Right lobe of liver (tissue), 6 donors: ENCODE measurements around the gene TTI1. TPM values are rescaled to one million over a fixed set of nuclear protein-coding genes. Genes with fewer than 3 reads are reported as not detected.
"Not testable (repeated sequence)": the region's sequence is repeated elsewhere in the genome, so short reads cannot be mapped to it uniquely, and the experiment has no call there.

ENCODE experiments used
- ATAC-seq, 4 donors: fragments of 200-7000 bp; cut with Tn5 transposase; one replicate each; pipeline ENCODE4 v1.9.1; 2020; ENCODE audit warnings: mild to moderate bottlenecking in 4 of 4, moderate library complexity in 4 of 4
- DNase-seq, 3 donors: peaks; one replicate each; pipeline ENCODE4 v3.0.0-alpha.2; 2020
- H3K27ac ChIP-seq, 3 donors: fragments of 200-600 bp; one replicate each; pipeline ENCODE4 v1.8.0; 2022
- H3K27me3 ChIP-seq, 2 donors: fragments of 200-600 bp; one replicate each; pipeline ENCODE4 v1.8.0; 2022
- H3K36me3 ChIP-seq, 4 donors: fragments of 200-600 bp; sonication (generic) in 1 of 4; one replicate each; pipeline versions ENCODE4 v1.5.1 to v1.8.0; 2017 to 2022; ENCODE audit warnings: control low read depth in 1 of 4
- H3K4me1 ChIP-seq, 4 donors: fragments of 200-600 bp; sonication (generic) in 1 of 4; one replicate each; pipeline versions ENCODE4 v1.5.1 to v1.8.0; 2017 to 2022; ENCODE audit warnings: control low read depth in 1 of 4
- H3K4me3 ChIP-seq, 3 donors: fragments of 200-600 bp; one replicate each; pipeline ENCODE4 v1.8.0; 2022
- H3K9me3 ChIP-seq, 4 donors: fragments of 200-600 bp; sonication (generic) in 1 of 4; one replicate each; pipeline versions ENCODE4 v1.5.1 to v1.8.0; 2017 to 2022; ENCODE audit warnings: control low read depth in 1 of 4
- CTCF ChIP-seq, 4 donors: fragments of 200-600 bp in 3 of 4; fragments of 450-650 bp in 1 of 4; IDR thresholded peaks; one replicate each; pipeline versions ENCODE4 v1.5.1 to v1.8.0; 2016 to 2022; ENCODE audit warnings: antibody characterized with exemption in 4 of 4, mild to moderate bottlenecking in 2 of 4
- POLR2A ChIP-seq: fragments of 450-650 bp; IDR thresholded peaks from one replicate; pipeline ENCODE4 v1.6.1; 2017; ENCODE audit warnings: antibody characterized with exemption, mild to moderate bottlenecking
- WGBS: methylation state at CpG from one replicate; pipeline ENCODE4 v1.1.6; 2018; ENCODE audit warnings: low coverage, low lambda C conversion rate; ENCODE audit not compliant: insufficient coverage; ENCODE audit errors: missing lambda C conversion rate; 5-methylcytosine and 5-hydroxymethylcytosine counted together
- intact Hi-C, 2 donors: fragments of 100-400 bp; cut with DNase I; formaldehyde crosslinking; loops; one replicate each; pipeline versions ENCODE4 v1.11.2 to v1.14.1; 2022
- total RNA-seq, 6 experiments: library from RNA; depleted of rRNA in 2 of 6; stranded (reverse); fragments of >200 nt in 2 of 6; fragmentation: NEBNext Ultra II Directional in 3 of 6; extraction: Animal tissue kit (Norgen Biotek cat#: 25700) in 3 of 6; gene quantifications; one replicate each; pipeline versions ENCODE4 v1.1.0 to v1.2.4, GENCODE V29; 2016 to 2023
- donor health status: DM: no; HTN: yes; CAD: no.
- donor health status: DM: no; HTN: no; CAD: no.
- donor health status: DM: no; HTN: no; CAD: no.
- donor health status: DM: no; HTN: yes; CAD: no.
- donor health status: DM: no; HTN: yes; CAD: no.

TTI1 gene
- total RNA-seq, 6 experiments from 2014 or later = 8.6 to 14.3 (median 11.3) TPM

- H3K4me1 ChIP-seq = peaks cover 0 to 2% (median 0%) of the 10 kb centered on the region in 4 donors
- 65% methylated on average over 2 of the region's 2 CpGs for WGBS
- no peaks in the 10 kb centered on the region for H3K9me3 ChIP-seq
- TF ChIP-seq POLR2A = no peak
- TF ChIP-seq CTCF (IDR thresholded peaks at IDR 0.05) = no peak
- intact Hi-C loops = no loop called here
- H3K27me3 ChIP-seq = no peaks in the 10 kb centered on the region
- DNase-seq = no peak
- peaks cover 0 to 32% (median 9%) of the 10 kb centered on the region in 4 donors for H3K36me3 ChIP-seq
- H3K4me3 ChIP-seq = no peak overlapping the region
- no peak overlapping the region for H3K27ac ChIP-seq
- ATAC-seq = no peak
These were observed 19.4 kb downstream of the TTI1 start for GRCh38 chr20:38013887-38014286.

- intact Hi-C loops = no loop called here
- no peaks in the 10 kb centered on the region for H3K9me3 ChIP-seq
- 98% methylated on average over 8 of the region's 8 CpGs for WGBS
- no peak overlapping the region for H3K4me3 ChIP-seq
- H3K36me3 ChIP-seq = peaks cover 0 to 28% (median 6%) of the 10 kb centered on the region in 4 donors
- ATAC-seq = no peak
- no peaks in the 10 kb centered on the region for H3K4me1 ChIP-seq
- no peak for TF ChIP-seq POLR2A
- H3K27ac ChIP-seq = no peak overlapping the region
- DNase-seq = no peak
- no peaks in the 10 kb centered on the region for H3K27me3 ChIP-seq
These were observed 20.9 kb downstream of the TTI1 start for GRCh38 chr20:38012332-38012731.

GRCh38 chr20:38011696-38012095, 21.6 kb downstream of the TTI1 start:
- H3K9me3 ChIP-seq = no peaks in the 10 kb centered on the region
- no peak overlapping the region for H3K27ac ChIP-seq
- 95% methylated on average over 3 of the region's 5 CpGs for WGBS
- no peaks in the 10 kb centered on the region for H3K27me3 ChIP-seq
- DNase-seq (no peak), ATAC-seq (no peak)
- TF ChIP-seq POLR2A = no peak
- no peak for TF ChIP-seq CTCF (IDR thresholded peaks at IDR 0.05)
- intact Hi-C loops = no loop called here
- H3K4me3 ChIP-seq = no peak overlapping the region
- peaks cover 0 to 24% (median 6%) of the 10 kb centered on the region in 4 donors for H3K36me3 ChIP-seq
- no peaks in the 10 kb centered on the region for H3K4me1 ChIP-seq

- H3K27me3 ChIP-seq, H3K27ac ChIP-seq, H3K4me3 ChIP-seq, DNase-seq, intact Hi-C loops, ATAC-seq, H3K9me3 ChIP-seq, H3K4me1 ChIP-seq: not testable (repeated sequence)
- WGBS = 100% methylated on average over 5 of the region's 5 CpGs
- H3K36me3 ChIP-seq = peaks cover 0 to 24% (median 6%) of the 10 kb centered on the region in 4 donors
These were observed 23.8 kb downstream of the TTI1 start for GRCh38 chr20:38009416-38009815.

- TF ChIP-seq POLR2A (no peak), CTCF (IDR thresholded peaks at IDR 0.05) (no peak)
- Histone ChIP-seq H3K27me3 (no peaks in the 10 kb centered on the region), H3K27ac (no peak overlapping the region), H3K4me3 (no peak overlapping the region), H3K4me1 (no peaks in the 10 kb centered on the region), H3K36me3 (peaks cover 0 to 21% (median 6%) of the 10 kb centered on the region in 4 donors), H3K9me3 (no peaks in the 10 kb centered on the region)
- 92% methylated on average over 5 of the region's 5 CpGs for WGBS
- ATAC-seq = no peak
- DNase-seq = no peak
- intact Hi-C loops = no loop called here
These were observed 24.9 kb downstream of the TTI1 start for GRCh38 chr20:38008233-38008944.
